ENCODE data around the gene INTS6. TPM values are rescaled to one million over a fixed set of nuclear protein-coding genes. Genes with fewer than 3 reads are reported as not detected.

The INTS6 gene
- total and polyA plus RNA-seq, 11 donors, result 7.7 to 30.2 (median 23.4) TPM

DNA sequence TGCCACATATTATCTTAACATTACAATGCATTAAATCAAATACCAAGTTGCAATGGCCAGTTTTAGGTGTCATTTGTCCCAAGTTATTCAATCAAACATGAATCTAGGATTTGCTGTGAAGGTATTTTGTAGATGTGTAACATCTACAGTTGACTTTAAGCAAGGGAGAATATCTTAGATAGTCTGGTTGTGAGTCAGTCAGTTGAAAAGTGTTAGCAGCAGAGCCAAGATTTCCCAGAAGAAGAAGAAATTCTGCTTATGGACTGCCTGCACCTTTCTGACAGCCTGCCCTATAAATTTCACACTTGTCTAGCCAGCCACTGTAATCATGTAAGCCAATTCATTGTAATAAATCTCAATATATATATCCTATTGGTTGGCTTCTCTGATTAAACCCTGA lies 41.3 kb upstream of the INTS6 start:
- no peaks in the 10 kb centered on the region for H3K4me1 ChIP-seq
- ATAC-seq (no peak), DNase-seq (no peak)
- intact Hi-C loops (cut with DNase I), result no loop called here
- no peaks in the 10 kb centered on the region for H3K9me3 ChIP-seq
- TF ChIP-seq POLR2A (IDR thresholded peaks at IDR 0.05), result no peak
- TF ChIP-seq, protein P1, sequence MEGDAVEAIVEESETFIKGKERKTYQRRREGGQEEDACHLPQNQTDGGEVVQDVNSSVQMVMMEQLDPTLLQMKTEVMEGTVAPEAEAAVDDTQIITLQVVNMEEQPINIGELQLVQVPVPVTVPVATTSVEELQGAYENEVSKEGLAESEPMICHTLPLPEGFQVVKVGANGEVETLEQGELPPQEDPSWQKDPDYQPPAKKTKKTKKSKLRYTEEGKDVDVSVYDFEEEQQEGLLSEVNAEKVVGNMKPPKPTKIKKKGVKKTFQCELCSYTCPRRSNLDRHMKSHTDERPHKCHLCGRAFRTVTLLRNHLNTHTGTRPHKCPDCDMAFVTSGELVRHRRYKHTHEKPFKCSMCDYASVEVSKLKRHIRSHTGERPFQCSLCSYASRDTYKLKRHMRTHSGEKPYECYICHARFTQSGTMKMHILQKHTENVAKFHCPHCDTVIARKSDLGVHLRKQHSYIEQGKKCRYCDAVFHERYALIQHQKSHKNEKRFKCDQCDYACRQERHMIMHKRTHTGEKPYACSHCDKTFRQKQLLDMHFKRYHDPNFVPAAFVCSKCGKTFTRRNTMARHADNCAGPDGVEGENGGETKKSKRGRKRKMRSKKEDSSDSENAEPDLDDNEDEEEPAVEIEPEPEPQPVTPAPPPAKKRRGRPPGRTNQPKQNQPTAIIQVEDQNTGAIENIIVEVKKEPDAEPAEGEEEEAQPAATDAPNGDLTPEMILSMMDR (IDR thresholded peaks at IDR 0.05), result no peak
- no peaks in the 10 kb centered on the region for H3K36me3 ChIP-seq
- no peak overlapping the region for H3K4me3 ChIP-seq
- H3K27me3 ChIP-seq, result no peaks in the 10 kb centered on the region
- H3K27ac ChIP-seq, result no peak overlapping the region

DNA sequence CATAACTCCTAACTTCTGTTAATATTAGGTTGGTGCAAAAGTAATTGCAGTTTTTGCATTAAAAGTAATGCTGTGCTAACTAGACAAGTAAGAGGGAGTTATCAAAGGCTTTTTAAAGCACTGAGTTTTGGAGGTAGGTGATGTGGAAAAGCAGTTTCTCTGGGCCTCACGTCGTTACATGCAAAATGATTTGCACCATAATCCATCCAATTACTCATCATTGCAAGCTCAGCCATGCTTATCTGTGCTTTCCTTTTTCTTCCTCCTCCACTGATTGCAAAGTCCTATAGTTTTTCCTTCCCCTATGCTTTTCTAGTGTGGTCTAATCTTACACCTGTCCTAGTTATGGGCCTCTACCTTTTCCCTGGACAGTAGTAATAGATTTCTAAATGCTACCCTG lies 35.4 kb upstream of the INTS6 start:
- WGBS, 4 donors, result 75 to 84% (median 82%) methylated on average over 2 of the region's 2 CpGs
- intact Hi-C loops (cut with DNase I), result no loop called here
- ATAC-seq (no peak), DNase-seq (no peak)
- TF ChIP-seq, protein P1 (IDR thresholded peaks at IDR 0.05), result no peak
- TF ChIP-seq POLR2A (IDR thresholded peaks at IDR 0.05), result no peak
- Histone ChIP-seq H3K36me3 (no peaks in the 10 kb centered on the region), H3K9me3 (peaks cover 0 to 12% (median 0%) of the 10 kb centered on the region in 12 donors), H3K4me1 (no peaks in the 10 kb centered on the region), H3K4me3 (no peak overlapping the region), H3K27me3 (no peaks in the 10 kb centered on the region), H3K27ac (no peak overlapping the region)

DNA sequence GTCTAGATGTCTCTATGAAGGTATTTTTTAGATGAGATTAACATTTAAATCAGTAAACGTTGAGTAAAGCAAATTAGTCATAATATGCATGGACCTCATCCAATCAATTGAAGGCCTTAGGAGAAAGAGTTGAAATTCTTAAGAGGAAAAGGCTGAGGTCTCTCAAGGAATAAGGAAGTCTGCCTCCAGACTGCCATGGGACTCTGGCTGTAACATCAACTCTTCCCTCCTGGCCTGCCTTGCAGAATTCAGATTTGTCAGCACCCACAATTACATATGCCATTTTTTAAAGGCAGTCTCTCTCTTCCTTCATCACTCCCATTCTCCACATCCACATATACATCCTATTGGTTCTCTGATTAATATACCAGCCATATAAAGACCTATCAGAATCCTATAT lies 28.8 kb upstream of the INTS6 start:
- ATAC-seq, result no peak
- Histone ChIP-seq H3K4me1 (peaks cover 0 to 6% (median 0%) of the 10 kb centered on the region in 12 donors), H3K27ac (no peak overlapping the region), H3K27me3 (no peaks in the 10 kb centered on the region), H3K4me3 (no peak overlapping the region), H3K36me3 (no peaks in the 10 kb centered on the region), H3K9me3 (peaks cover 0 to 13% (median 0%) of the 10 kb centered on the region in 12 donors)
- TF ChIP-seq, protein P1 (IDR thresholded peaks at IDR 0.05), result no peak
- no peak for TF ChIP-seq POLR2A (IDR thresholded peaks at IDR 0.05)
- no peak for DNase-seq
- intact Hi-C loops (cut with DNase I), result no loop called here
- 82 to 94% (median 86%) methylated on average over 1 of the region's 1 CpG for WGBS, 4 donors

DNA sequence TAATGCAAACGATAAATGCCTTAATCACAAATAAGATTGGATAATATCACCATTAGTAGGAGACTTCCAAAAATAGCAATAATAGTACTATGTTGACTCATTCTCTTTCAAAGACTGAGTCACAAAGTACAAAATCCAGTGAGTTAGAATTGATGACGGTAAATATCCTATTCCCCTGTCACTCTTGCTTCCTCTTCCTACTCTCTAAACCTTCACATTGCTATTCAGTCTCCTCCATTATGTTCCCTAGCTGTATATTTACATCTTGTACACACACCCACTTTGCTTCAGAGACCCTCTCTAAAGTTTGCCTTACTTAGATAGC lies 26.3 kb upstream of the INTS6 start:
- TF ChIP-seq, protein P1 (IDR thresholded peaks at IDR 0.05), result no peak
- TF ChIP-seq POLR2A (IDR thresholded peaks at IDR 0.05), result no peak
- Histone ChIP-seq H3K27ac (no peak overlapping the region), H3K36me3 (no peaks in the 10 kb centered on the region), H3K4me3 (no peak overlapping the region), H3K4me1 (peaks cover 0 to 6% (median 0%) of the 10 kb centered on the region in 12 donors), H3K9me3 (peaks cover 0 to 13% (median 0%) of the 10 kb centered on the region in 12 donors), H3K27me3 (no peaks in the 10 kb centered on the region)
- 45 to 53% (median 49%) methylated on average over 2 of the region's 2 CpGs for WGBS, 4 donors
- intact Hi-C loops (cut with DNase I), result no loop called here
- DNase-seq (no peak), ATAC-seq (no peak)
